GM21529 (cell line): ENCODE data around the gene BCL2.

Experiments used
- ATAC-seq: cut with Tn5 transposase; IDR thresholded peaks from one replicate; pipeline ENCODE4 v1.9.1; 2021; ENCODE audit not compliant: unreplicated experiment

Gene BCL2

DNA sequence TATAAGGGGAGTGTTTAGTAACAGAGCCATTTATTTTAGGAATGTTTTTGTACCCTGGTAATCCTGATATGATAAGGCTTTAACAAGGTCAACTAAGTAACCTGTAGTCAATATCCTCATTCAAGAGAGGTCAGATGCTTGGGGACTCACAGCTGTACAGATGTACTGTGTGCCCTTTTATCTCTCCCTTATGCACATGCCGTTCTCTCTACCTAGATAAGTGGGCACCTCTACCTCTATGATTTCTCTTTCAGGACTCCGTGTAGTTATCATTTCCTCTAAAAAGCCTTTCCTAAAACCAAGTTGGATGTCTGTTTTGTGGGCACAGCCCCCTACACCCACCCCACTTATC is 132.4 kb downstream of the BCL2 start:
- ATAC-seq = no peak

DNA sequence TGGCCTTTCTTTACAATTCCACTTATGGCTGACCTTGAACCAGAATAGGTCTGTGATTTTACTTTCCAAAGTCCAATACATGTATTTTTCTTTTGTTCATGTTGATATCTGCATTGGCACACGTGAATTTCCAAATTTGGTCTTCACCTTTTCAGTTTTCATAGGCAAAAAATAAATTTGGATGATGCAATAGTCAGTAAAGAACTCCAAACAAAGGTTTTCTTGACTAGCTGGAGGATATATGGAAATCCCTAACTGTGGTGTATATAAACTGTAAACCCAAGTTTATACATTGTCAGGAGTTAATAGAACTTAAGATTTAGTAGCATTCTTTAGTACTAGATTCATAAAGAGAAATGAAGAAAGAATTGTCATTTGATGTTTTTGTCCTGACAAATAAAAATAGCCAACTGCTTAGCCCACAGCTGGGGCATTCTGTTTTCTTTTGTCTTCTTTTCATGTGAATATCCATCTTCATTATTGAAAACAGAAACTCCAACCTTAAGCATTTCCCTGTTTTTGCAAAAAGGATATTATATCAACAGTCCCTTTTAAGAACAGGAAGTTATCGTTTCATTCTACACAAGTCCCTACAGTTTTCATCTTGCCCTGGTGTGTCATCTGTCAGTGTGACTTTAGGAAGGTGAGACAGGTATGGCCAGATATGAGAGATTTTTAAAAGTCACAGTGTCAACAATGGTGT is 132.9 kb downstream of the BCL2 start:
- ATAC-seq = no peak

- ATAC-seq = no peak
Observed at GRCh38 chr18:63185984-63186383, 133.6 kb downstream of the BCL2 start.

GRCh38 chr18:63183952-63184770 is 135.4 kb downstream of the BCL2 start:
- no peak for ATAC-seq

DNA sequence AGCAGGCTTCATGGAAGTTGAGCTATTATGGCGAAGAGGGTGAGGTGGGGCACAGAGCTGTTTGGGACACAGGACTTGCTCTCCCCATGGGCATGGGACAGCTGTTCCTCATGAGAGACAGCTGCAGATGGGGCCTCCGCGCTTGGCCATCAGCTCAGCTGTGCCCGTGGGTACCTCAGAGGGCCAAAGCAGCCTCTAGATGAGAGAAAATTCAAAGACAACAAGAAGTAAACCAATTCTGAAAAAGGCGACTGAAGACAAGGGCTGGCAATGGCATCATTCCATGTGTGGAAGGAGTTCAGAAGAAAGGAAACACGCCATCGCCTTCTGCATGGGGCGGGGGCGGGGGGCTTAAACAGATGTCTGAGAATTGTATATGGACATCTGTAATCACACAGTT is 136.2 kb downstream of the BCL2 start:
- ATAC-seq = no peak

DNA sequence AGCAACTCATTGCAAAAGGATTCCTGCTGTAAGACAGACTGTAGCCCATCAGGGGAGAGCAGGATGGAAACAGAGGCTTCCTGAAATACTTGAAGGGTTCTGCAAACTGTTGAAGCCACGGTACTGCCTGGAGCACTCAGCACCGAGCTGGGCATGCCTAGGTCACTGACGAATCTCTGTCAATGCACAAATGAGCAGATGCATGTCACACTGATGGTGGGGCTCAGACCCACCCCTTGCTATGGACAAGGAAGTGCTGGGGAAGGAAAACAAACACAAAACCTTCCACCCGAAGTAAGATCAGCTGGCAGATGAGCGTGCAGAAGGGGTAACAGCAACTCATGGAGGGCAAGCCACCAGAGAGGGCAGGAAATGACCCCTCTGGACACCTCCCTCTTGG is 136.7 kb downstream of the BCL2 start:
- no peak for ATAC-seq

GRCh38 chr18:63182310-63182772 is 137.2 kb downstream of the BCL2 start:
- peak; percentile 21 for ATAC-seq

GRCh38 chr18:63181706-63182309 is 137.8 kb downstream of the BCL2 start:
- no peak for ATAC-seq

- peak; percentile 51 for ATAC-seq
Observed at GRCh38 chr18:63180971-63181376, 138.6 kb downstream of the BCL2 start.

DNA sequence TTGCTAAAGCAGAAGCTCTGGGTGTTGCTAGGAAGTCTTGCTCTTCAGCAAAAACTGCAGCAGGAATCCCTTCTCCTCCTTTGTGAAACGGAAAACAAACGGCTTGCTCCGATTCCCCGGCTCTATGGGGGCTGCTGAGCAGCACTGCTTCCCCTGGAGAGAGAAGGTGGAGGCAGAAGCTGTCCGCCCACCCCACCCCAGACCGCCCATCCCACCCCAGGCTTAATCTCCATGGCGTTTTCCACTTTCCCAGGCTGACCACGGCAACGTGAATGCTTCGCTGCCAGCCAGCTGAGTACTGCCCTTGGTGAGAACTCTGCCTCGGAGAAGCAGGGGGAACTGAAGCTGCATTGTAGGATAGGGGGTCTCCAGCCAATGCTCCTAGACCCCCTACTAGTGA is 139.2 kb downstream of the BCL2 start:
- no peak for ATAC-seq

DNA sequence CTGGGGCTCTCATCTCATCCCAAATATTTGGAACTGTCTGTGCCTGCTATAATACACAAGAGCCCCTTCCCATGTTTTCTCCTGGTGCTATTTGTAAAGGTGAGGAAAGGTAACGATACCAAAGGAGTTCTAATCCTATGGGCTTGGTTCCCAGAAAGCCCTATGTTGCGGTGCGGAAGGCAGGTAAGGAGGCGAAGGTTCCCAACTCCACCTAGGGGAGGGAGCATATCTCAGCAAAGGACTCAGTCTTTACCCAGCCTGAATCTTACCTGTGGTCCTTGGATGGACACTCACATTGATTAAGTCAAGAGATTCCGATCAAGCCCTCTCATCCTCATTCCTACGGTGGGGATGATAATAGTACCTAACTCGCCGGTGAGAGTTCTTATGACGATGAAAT is 140.1 kb downstream of the BCL2 start:
- no peak for ATAC-seq

DNA sequence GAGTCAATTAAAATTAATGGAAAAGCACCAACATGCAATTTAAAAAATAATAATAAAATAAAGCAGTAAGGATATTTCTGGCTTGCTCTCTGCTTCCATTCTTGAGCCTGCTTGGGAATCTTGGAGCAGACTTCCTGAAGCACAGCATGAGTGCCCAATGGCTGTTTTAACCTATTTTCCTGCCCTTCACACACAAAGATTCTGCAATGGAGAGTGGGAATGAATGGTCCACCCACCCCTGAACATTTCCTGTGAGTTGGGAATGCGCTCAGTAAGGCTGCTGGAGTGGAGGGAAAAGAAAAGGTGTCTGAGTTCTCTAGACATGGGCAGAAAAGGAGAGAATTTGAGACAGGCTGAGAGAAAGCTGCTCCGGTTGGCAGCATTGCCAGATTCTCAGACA is 140.6 kb downstream of the BCL2 start:
- ATAC-seq = no peak

- no peak for ATAC-seq
Observed at GRCh38 chr18:63177919-63178821, 141.4 kb downstream of the BCL2 start.

- ATAC-seq = no peak
Observed at GRCh38 chr18:63177259-63177658, 142.3 kb downstream of the BCL2 start.

DNA sequence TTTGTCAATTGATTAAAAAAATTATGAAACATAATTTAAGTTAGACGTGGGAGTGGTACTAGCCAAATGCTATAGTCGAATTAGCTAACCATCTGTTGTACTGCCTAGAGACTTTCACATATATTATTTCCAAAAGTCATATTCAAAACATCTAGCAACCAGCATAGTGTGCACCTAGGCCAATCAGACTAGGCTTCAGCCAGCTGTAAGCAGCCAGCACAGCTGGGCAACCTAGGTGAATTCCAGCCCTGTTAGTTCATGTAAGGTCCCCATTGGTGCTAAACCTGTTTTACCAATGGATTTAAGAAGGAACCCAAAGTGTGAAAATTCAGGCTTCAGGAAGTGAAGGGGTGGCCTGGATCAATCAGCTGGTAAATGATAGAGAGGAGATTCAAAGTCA is 144.3 kb downstream of the BCL2 start:
- ATAC-seq = peak; percentile 44

- no peak for ATAC-seq
Observed at GRCh38 chr18:63173983-63174382, 145.6 kb downstream of the BCL2 start.

DNA sequence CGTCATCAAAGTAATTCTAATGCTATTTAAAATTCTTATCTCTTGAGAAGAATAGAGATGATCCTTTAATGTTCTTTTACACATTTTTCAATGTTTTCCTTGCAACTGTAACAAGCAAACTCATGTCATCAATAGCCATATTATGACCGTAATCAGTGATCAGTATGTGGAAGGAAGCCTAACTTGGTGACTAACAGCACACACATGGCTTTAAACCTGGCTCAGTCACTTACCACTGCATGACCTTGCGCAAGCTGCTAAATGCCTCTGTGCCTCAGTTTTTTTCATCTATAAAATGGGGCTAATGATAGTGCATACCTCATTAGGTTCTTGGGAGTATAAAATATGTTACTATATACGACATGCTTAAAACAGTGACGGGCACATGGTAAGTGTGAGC is 149.7 kb downstream of the BCL2 start:
- no peak for ATAC-seq

GRCh38 chr18:63168287-63168686 is 151.3 kb downstream of the BCL2 start:
- no peak for ATAC-seq

DNA sequence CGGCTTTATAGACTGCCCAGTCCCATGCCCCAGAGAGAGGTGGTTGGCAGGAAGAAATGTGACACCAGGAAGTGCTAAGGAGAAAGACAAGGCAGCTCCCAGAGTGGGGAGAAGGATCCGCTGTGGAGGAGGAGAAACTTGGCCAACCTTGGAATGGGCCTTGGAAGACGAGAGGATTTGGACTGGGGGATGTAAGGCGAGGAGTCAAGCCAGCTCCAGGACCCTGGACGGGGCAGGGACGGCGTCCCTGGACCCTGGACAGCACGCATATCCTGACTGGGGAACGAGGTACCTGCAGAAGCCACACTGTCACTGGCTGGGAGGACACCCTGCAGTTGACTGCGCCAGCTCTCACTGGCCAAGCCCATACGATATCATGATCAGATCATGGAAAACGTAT is 153.4 kb downstream of the BCL2 start:
- no peak for ATAC-seq

- ATAC-seq = no peak
Observed at GRCh38 chr18:63164396-63164795, 155.2 kb downstream of the BCL2 start.
